GM10266 (cell line): ENCODE data around the gene C5orf46.

Experiments
- DNase-seq: peaks from one replicate; pipeline ENCODE4 v3.0.0; 2012; ENCODE audit errors: extremely low spot score
- TF ChIP-seq, protein P1 (sequence below): IDR thresholded peaks from 2 replicates; pipeline ENCODE4 v1.5.1; 2012; ENCODE audit warnings: mild to moderate bottlenecking, low read depth; ENCODE audit not compliant: control insufficient read depth, insufficient read depth; ENCODE audit errors: missing control alignments

The C5orf46 gene

DNA sequence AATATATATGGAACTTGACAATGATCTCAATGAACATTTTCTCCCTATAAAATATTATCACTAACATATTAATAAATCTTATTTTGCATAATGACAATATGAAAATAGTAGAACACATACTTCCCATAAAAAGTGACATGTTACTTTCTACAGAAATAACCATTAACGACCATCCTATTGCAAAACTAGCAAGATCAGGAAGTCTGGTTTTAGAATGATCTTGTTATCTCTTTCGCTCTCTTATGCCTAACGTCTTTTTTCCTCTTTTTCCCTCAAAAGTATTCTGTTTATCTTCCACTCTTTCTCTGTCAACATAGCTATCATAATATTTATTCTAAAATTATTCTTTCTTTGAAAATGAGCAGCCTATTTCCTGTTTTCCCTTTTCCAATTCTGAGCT, 21.6 kb upstream of the C5orf46 start:
- TF ChIP-seq, protein P1, sequence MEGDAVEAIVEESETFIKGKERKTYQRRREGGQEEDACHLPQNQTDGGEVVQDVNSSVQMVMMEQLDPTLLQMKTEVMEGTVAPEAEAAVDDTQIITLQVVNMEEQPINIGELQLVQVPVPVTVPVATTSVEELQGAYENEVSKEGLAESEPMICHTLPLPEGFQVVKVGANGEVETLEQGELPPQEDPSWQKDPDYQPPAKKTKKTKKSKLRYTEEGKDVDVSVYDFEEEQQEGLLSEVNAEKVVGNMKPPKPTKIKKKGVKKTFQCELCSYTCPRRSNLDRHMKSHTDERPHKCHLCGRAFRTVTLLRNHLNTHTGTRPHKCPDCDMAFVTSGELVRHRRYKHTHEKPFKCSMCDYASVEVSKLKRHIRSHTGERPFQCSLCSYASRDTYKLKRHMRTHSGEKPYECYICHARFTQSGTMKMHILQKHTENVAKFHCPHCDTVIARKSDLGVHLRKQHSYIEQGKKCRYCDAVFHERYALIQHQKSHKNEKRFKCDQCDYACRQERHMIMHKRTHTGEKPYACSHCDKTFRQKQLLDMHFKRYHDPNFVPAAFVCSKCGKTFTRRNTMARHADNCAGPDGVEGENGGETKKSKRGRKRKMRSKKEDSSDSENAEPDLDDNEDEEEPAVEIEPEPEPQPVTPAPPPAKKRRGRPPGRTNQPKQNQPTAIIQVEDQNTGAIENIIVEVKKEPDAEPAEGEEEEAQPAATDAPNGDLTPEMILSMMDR, result no peak
- DNase-seq, result no peak

DNA sequence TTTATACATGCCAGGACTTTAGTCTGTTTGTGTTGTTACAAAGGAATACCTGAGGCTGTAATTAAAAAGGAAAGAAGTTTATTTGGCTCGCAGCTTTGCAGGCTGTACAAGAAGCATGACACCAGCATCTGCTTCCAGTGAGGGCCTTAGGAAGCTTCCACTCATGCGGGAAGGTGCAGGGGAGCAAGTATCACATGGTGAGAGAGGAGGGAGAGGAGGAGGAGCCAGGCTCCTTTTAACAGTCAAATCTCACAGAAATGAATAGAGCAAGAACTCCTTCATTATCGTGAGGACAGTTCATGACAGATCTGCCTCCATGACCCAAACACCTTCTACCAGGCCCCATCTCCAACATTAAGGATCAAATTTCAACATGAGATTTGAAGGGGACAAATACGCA, 18.7 kb upstream of the C5orf46 start:
- DNase-seq, result no peak
- TF ChIP-seq, protein P1, result no peak

DNA sequence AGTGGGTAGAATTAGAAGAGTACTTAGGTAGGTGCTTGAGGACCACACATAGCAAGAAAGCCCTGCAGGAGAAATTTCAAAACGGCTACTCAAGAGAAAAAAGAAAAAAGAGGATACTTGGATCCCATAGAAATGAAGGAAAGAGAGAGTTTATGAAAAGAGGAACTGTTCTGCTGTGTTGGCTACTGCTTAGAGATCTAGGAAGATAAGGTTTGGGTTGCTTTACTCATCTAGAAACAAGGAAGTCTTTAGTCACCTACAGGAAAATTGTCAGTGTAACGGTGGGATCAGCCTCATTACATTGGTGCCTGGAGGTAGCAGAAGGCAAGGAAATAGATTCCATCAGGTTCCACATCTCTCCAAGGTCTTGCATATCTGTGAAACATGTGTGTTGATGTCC, 14.8 kb upstream of the C5orf46 start:
- DNase-seq, result no peak
- TF ChIP-seq, protein P1, result no peak

DNA sequence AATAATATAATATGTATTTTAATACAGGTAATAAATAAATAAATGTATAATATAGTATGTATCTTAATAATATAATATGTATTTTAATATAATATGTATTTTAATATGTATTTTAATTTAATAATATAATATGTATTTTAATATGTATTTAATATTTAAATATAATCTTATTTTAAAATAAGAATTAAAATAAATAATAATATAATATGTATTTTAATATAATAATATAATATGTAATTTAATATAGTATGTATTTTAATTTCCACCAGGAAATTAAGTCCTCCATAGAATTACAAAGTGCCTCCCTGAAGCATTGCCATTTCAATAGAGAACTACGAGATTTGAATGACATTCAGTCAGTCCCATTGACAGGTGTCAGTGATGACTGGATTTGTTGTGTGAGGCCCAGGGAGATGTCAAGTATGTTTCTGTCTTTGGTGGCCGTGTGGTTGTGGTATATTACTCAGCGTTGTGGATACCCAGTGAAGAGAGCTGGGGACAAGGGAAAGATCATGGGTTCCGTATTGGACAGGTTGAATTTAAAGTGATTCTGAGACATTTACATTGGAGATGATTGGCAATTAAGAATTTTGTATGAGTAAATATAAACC, 14.2 kb upstream of the C5orf46 start:
- TF ChIP-seq, protein P1, result no peak
- DNase-seq, result no peak

DNA sequence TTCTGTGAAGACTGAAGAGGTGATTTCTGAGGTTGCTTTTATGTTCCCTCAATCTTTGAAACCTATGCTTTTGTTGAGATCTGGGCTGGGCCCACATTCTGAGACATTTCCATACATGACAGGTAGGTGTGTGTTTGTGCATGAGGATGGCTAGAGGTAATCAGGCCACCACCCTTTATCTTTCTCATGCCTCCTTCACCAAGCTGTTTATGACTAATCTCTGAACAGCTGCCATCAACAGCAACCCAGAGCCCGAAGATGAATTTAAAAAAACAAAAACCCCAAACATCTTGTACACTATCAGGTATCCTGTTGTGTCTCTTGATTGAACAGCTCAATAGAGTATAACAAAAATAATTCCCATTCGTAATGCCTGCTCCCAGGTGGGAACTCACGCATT, 12.6 kb upstream of the C5orf46 start:
- TF ChIP-seq, protein P1, result no peak
- no peak for DNase-seq

DNA sequence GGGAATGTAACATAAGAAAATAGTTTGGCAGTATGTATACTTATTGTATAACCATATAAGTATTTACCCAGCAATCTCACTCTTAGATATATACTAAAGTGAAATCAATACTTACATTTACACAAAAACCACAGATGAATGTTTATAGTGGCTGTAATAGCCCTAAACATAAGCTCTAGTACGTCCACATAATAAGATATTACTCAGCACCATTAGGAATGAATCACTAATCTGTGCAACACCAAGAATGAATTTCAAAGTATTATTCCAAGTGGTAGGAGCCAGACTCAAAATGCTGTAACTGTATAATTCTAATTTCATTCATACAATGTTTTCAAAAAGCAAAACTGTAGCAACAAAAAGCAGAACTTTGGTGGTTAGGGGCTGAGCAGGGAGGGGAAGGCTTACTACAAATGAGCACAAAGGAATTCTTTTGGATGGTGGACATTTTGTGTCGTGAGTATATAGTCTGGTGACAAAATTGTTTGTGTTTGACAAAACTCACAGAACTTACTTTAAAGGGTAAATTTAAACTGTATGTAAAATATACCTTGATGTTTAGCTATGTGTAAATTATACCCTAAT, 11.9 kb upstream of the C5orf46 start:
- no peak for DNase-seq
- TF ChIP-seq, protein P1, result no peak

DNA sequence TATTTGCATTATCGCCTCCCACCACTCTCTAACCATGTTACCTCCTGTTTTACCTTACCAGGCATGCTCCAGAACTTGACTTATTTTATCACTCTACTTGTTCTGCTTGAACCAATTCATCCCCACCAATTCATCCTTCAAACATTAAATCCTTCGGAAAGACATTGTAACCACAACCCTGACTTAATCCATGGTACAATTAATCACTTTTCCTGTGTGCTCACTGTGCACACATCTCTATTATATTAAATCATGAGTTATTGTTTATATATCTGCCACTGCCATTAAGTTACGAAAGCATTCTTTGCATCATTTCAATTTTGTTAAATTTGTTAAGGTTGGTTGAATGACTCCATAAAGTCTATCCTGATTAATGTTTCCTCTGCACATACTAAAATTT, 7.4 kb upstream of the C5orf46 start:
- TF ChIP-seq, protein P1, result no peak
- DNase-seq, result no peak
